Activated naive CD4-positive, alpha-beta T cell treated with Interleukin-2 at 50 U/mL for 16 hours (primary cell): Measurements from ENCODE around the gene ABCC9.
"Not testable (repeated sequence)": the region's sequence is repeated elsewhere in the genome, so short reads cannot be mapped to it uniquely, and the experiment has no call there.

Experiments
- DNase-seq: peaks from one replicate; pipeline ENCODE4 v3.0.0-alpha.2; 2020

The ABCC9 gene

DNA sequence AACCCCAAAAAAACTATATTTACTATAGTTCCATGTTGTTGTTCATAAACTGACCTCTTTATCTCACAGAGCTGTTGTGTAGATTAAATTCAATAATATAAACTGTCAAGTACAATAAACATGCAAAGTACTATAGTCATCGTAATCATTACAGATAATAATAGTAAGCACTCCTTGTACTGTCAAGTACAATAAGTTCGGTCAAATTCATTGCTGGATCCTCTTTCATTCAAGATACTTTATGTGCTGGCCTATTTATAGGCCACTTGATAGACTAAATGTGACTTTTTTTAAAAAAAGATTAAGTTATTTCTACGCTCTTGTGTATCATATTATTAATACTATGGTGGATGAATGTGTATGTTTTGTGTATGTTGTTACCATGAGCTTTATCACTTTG, 127.5 kb downstream of the ABCC9 start:
- no peak for DNase-seq

DNA sequence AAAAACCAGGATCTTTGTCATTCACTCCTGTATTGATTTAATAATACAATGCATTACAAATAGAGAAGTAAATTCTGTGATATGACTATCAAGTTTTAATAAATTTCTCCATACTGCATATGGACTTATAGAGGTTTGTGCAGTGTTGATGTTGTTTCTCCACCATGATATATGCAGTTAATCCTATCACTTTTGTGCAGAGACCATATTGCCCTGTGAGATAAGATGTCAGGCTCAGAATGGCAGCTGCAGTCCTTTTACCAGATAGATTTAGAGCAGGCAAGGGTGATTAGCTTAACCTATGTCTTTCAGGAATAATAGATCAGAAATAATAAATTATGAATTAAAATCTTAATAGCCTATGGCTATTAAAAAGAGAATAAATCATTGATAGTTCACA, 128.1 kb downstream of the ABCC9 start:
- no peak for DNase-seq

DNA sequence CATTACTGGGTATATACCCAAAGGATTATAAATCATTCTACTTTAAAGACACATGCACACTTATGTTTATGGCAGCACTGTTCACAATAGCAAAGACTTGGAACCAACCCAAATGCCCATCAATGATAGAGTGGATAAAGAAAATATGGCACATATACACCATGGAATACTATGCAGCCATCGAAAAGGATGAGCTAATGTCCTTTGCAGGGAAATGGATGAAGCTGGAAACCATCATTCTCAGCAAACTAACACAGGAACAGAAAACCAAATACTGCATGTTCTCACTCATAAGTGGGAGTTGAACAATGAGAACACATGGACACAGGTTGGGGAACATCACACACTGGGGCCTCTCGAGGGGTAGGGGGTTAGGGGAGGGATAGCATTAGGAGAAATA, 128.9 kb downstream of the ABCC9 start:
- DNase-seq: not testable (repeated sequence)

DNA sequence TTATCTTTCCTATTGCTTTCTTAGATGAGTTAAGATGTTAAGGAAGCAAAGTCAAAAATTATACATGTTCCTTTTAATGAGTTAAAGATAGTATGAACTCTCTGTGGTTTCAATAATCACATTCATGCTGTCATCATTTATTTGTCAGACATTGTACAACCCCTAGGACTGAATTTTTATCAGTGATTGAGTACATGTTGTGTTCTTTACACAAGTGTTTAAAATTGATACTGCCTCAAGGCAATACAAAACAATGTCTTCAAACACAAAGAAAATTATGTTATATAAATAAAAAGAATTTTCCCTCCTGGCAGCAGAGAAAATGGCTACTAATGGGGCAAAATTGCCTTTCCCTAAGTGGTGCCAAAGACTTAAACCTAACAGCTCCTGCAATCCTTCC, 132.1 kb downstream of the ABCC9 start:
- no peak for DNase-seq

DNA sequence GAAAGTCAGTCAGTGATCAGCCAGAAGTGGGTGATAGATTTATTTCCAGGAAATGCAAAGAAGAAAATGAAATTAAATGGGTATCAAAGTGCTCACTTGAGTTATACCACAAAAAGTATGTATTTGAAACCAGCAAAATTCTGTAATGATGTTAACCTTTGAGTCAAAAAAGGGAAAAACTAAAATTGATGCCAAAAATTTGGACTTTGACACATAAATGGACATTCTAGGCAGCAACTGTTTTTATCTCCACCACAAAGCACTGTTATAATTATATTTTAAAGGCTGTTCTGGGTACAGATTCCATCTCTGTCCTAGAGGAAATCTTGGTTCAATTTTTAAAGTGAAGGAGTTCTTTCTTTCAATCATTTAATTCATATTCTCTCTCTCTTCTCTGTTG, 135.0 kb downstream of the ABCC9 start:
- no peak for DNase-seq

DNA sequence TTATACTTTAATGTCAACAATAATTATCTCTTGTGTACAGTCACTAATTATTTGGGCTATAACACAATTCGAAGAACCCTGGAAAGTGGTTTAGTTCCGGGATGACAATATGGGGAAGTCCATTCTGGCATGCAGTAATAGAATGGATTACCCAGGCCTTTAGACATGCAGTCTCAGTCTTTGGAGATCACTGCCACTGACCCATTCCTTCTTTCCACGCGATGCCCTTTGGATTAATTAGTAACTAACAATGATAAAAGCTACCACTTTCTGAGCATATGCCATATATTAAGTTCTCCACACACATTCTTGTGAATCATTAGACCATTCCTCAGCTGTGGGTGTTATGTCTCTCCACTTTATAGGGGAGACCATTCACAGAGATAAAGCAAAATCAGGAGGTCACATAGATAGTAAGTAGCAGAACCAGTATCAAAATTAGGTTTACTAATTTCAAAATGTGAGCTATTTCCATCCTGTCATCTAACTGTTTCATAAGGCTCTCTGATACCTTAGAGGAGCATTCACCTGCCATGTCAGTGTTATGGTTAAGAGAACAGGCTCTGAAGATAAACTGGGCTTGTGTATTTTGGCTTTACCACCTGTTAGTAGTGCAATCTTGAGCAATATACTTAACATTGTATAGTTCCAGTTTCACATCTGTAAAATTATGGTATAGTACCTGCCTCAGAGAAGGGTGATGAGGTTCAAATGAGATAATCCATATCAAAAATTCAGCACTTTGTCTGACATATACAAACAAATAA, 139.5 kb downstream of the ABCC9 start:
- DNase-seq: no peak

DNA sequence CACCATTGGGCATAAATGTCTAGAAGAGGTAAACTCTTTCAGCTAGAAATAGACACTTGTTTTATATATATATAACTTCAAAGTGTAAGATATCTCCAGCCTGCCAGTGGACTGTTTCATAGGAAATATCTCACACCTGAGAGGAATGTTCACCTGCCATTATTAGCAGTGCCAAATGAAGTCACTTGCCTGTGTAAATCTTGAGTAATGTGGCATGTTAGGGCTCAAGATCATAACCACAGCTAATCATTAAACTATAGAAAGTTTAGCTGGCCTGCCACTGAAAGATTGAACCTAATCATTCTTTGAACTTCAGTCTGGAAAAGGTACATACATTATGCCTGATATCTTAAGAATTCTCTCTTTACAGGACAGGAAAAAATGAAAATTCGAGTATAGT, 141.2 kb downstream of the ABCC9 start:
- DNase-seq: no peak

DNA sequence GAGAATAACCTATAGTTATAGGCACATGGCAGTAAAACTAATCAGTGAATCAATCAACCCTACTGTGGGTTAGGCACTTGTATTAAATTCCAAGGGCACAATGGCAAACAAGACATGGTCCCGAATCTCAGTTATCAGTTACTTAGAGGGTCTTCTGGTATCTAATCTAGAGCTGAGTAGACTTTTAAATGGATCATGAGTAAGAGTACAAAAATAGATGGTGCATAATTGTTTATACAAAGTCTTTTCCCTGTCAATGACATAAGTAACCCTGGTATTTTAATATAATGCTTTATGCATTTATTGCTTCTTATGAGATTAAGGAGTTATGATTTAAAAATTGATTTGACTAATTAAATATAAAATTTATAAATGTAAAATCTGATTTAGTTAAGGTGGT, 143.7 kb downstream of the ABCC9 start:
- DNase-seq: no peak

DNA sequence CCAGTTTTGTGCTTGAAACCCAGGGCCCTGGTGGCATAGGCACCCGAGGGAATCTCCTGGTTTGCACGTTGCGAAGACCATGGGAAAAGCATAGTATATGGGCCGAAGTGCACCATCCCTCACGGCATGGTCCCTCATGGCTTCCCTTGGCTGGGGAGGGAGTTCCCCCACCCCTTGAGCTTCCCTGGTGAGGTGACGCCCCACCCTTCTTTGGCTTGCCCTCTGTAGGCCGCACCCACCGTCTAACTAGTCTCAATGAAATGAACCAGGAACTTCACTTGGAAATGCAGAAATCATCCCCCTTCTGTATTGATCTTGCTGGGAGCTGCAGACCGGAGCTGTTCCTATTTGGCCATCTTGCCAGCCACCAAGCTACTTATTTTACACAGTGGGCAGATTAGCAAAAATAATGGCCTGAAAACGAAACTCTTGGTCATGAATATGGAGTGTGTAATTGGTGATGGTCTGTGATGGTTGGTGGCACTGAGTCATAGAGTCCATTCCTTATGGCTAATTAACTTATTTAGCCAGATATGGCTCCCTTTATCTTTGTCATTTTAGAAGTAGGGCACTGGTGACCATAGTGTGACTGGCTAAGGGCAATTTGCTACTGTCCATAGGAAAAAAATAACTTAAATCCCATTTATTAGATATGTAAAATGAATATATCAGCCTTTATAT, 145.4 kb downstream of the ABCC9 start:
- no peak for DNase-seq

DNA sequence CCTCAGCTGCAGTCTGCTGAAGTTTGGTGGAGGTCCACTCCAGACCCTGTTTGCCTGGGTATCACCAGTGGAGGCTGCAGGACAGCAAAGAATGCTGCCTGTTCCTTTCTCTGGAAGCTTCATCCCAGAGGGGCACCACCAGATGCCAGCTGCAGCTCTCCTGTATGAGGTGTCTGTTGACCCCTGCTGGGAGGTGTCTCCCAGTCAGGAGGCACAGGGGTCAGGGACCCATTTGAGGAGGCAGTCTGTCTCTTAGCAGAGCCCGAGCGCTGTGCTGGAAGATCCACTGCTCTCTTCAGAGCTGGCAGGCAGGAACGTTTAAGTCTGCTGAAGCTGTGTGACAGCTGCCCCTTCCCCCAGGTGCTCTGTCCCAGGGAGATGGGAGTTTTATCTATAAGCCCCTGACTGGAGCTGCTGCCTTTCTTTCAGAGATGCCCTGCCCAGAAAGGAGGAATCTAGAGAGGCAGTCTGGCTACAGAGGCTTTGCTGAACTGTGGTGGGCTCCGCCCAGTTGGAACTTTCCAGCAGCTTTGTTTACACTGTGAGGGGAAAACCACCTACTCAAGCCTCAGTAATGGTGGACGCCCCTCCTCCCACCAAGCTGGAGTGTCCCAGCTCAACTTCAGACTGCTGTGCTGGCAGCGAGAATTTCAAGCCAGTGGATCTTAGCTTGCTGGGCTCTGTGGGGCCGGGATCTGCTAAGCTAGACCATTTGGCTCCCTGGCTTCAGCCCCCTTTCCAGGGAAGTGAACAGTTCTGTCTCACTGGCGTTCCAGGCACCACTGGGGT, 146.2 kb downstream of the ABCC9 start:
- DNase-seq: not testable (repeated sequence)

DNA sequence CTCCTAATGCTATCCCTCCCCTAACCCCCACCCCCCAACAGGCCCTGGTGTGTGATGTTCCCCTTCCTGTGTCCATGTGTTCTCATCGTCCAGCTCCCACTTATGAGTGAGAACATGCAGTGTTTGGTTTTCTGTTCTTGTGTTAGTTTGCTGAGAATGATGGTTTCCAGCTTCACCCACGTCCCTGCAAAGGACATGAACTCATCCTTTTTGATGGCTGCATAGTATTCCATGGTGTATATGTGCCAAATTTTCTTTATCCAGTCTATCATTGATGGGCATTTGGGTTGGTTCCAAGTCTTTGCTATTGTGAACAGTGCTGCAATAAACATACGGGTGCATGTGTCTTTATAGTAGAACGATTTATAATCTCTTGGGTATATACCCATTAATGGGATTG, 151.5 kb downstream of the ABCC9 start:
- DNase-seq: not testable (repeated sequence)

DNA sequence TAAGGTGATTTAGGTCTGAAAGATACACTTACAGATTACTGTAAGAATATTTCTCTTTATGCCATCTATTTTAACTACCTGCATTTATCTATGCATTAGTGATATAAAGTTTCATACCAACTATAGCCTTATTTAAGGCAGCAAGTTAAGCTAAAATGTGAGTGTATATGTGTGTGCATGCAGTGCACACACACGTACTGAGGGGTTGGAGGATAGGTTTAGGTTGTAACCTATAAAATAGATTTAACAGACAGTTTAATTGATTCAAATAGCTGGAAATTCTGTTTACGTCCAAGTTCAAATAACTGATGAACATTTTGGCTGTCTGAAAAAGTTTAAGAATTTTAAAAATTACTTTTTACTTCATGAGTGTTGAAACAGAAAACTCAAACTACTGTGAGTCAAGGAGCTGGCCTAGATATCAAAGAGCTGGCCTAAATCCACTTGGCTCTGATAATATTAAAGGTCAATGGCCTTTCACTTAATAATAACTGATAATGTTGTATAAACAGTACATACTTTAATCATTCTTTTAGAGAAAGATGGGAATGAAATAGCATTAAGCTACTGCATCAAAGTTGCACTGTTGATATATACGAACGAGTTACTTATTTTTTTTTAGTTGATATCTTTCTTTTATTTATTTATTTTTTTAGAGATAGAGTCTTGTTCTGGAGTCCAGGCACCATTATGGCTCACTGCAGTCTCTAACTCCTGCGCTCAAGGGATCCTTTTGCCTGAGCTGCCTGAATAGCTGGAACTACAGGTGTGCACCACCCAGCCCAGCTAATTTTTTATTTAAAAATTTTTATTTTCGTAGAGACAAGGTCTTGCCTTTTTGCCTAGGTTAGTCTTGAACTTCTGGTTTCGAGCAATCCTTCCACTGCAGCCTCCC, 152.9 kb downstream of the ABCC9 start:
- DNase-seq: no peak

DNA sequence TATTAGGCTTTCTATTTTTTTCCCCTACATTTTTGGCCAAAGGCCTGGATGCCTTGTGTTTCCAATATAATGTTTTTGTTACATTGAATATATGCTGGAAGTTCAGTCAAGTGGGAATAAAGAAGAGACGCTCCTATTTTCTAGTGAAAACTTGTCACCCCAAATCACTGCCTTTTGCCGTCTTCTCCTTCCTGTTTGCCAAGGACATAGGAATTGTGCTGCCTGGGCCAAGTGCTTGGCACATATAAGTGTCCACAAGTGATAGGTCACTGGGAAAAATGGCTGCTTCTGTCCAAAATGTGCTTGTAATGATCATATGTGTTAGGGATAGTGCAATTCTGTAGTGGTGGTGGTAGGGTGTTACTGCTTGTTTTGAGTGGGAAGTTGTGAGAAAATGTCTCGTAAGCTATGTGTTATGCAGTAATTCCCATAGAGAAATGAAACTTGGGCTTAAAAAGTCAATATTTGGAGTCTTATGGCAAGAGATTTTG, 155.1 kb downstream of the ABCC9 start:
- DNase-seq: no peak

DNA sequence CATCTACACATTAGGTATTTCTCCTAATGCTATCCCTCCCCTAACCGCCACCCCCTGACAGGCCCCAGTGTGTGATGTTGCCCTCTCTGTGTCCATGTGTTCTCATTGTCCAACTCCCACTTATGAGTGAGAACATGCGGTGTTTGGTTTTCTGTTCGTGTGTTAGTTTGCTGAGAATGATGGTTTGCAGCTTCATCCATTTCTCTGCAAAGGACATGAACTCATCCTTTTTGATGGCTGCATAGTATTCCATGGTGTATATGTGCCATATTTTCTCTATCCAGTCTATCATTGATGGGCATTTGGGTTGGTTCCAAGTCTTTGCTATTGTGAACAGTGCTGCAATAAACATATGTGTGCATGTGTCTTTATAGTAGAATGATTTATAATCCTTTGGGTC, 158.5 kb downstream of the ABCC9 start:
- DNase-seq: not testable (repeated sequence)

DNA sequence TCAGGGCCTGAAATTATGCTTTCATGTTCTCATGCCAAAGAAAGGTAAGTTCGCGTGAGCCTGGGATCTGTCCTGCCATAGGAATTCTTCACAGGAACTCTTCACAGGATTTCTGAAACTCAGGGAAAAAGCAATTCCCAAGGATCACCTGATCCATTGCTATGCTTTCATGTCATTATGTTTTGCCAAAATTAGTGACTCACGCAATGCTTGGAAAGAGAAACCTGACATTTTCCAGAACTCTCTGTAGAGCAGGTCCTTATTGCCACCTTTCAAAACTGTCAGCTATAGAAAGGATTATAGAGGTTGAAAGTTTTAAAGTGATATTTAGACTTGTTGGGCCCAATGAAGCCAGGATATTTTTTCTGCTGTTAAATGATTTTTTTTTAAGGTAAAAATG, 160.4 kb downstream of the ABCC9 start:
- no peak for DNase-seq

DNA sequence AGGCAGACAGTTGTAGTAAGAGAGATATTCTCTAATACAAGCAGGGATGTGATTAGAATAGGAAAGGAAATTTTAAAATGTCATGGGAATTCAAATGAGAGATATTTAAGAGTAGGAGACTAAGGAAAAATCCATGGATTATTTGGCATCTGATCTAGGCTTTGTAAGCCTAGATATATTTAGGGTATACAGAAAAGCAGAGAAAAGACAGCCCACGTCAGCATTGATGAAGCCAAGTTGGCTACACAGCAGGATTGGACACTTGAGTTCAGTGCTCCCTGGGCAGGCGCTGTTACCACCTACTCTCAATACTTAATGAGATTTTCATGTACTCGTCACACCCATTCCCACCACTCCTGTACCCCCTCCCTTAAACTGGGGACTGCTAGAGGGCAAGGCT, 165.1 kb downstream of the ABCC9 start:
- DNase-seq: no peak

DNA sequence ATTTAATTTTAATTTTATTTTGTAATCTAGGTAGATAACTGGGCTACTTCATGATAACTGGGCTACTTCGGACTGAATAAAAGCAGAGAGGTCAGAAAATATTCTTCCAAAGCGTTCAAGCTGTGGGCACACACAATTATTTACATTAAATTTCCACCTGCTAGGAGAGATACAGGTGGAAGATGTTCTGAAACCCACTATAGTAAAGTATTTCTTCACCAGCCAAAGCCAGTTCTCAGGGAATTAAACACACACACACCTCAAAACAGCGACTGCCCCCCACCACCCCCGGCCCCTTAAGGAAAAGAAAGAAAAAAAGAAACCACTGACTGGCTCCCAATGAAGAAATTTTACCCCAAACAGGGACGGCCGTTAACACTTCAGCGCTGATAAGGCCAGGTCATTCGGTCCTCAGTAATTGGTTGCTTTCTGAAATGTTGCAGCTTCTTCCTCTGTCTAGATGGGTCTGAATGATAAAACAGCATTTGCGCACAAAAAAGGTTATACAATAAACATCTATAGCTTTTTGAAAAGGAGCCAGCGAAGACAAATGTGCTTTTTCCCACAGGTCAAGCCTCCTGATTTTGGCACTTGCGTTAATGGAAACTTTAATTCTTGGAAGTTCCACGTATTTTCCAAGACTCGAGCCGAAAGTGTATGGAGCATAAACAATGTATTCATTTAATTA, 165.9 kb downstream of the ABCC9 start:
- no peak for DNase-seq

DNA sequence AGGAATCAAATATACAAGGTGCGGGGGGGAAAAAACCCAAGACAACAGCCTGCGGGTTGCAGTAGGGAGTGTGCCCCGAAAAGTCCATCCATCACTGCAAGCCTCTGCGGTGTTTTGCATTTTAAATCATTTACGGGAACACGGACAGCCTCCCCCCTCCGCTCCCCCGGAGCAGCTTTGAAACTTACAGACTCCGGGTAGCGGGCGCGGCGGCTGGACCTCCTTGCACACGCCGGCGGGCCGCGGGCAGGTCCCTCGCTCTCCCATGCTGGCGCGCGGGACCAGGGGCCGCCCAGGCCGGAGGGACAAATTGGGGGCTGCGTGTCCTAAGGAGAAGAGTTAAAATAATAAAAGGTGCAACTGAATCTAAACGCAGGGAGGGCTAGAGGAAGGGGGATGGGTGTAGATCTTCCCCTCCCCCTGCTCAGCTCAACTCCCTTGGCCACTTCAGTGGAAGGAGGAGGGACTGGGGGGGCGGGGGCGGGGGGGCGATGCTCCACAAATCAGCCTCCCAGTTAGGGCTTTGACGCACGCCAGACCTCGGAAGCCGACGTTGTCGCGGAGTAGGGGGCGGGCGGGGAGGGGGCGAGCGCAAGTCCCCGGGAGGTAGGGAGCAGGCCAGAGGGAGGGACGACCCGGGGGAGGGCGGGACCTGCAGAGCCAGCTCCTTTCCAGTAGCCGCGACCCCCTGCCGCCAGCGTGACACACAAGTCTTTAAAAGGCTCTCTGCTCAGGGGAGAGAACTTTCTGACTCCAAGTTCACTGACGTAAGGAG, 166.7 kb downstream of the ABCC9 start, which contains the start of gene KCNJ8:
Gene KCNJ8, minus strand, starts transcription at position 349 of the 775 bp plus-strand sequence. CDS start 1,090 bp downstream, outside the sequence.
- DNase-seq: no peak

DNA sequence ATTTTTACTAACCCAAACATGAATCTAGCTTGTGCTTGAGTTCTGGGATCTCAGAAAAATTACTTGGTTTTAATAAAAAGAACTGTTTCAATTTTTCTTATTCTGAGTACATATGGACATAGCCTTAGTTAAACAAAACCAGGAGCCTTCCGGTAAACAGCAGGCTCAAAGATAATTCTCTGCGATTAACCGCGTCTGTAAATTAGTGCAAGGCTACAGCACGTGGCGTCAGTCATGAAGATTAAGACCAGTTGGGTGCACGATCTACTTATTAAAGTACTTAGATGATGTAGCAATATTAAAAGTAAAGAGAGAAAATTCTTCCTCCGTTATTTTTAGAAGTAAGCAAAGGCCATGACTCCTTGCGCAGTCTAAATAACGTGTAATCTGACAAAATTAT, 167.4 kb downstream of the ABCC9 start:
- no peak for DNase-seq

DNA sequence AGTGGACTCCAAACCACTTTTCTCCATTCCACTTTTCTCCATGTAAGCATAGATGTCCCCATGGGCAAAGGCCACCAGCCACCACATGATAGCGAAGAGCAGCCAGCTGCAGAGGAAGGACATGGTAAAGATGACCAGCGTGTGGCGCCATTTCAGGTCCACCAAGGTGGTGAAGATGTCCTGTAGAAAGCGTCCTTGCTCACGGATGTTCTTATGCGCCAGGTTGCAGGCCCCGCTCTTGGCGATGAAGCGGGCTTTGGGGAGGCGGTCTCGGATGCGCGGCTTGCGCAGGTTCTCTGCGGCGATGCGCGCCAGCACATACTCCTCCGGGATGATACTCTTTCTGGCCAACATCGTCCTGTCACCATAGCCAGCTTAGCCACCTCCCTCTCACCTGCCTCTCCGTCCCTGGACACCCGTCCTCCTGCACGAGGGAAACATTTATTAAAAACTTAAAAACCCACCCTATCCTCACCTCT, 167.9 kb downstream of the ABCC9 start:
- DNase-seq: no peak

DNA sequence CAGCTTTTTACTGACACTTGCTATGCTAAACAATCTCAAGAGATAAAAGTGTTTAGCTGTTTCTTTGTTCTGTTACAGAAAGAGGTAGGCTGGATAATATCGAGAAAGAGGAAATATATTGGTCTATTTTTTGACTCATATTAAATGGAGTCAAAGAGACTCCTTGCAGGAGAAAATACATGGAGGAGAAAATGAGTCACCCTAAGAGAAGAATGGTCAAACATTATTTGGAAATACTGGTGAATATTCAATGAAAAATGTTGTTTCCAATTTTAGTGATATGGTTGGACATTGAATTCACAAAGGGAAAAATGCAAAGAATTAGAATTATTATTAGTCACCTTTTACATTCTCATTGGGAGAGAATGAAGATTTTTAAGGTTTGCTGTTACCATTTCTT, 169.9 kb downstream of the ABCC9 start:
- DNase-seq: no peak
